ENCODE measurements around the gene ERICH2. TPM values are rescaled to one million over a fixed set of nuclear protein-coding genes. Genes with fewer than 3 reads are reported as not detected.

ERICH2 gene
- total RNA-seq, 1 experiment from 2014 or later, result 0.74 TPM

GRCh38 chr2:170820757-170821530, 50.8 kb downstream of the ERICH2 start:
- Histone ChIP-seq H3K27me3 (ENCODE audit: control insufficient read depth, insufficient read depth, low read length) (no peaks in the 10 kb centered on the region), H3K36me3 (ENCODE audit: control insufficient read depth, insufficient read depth, low read length) (no peaks in the 10 kb centered on the region), H3K27ac (ENCODE audit: low read length) (no peak overlapping the region), H3K4me3 (ENCODE audit: low read depth in 2 of 2, low read length in 2 of 2) (no peak overlapping the region), H3K4me1 (ENCODE audit: control insufficient read depth, insufficient read depth, low read length) (peaks cover 8% of the 10 kb centered on the region; the same call in 1 of the 2 replicates), H3K9me3 (ENCODE audit: control insufficient read depth, insufficient read depth, low read depth, low read length) (no peaks in the 10 kb centered on the region)
- BruUV-seq (replicated peaks), result no TSS peak
- intact Hi-C loops (cut with micrococcal nuclease; ENCODE audit: unreplicated experiment), result no loop called here
- POLR2A ChIA-PET, result no interaction called here
- in situ Hi-C loops (cut with HindIII; ENCODE audit: low pct_unique_long_range_greater_than_20kb, low sequenced_read_pairs), result no loop called here
- no peak for DNase-seq (ENCODE audit: low read depth, low spot score)
- CTCF ChIA-PET, result no interaction called here
- ATAC-seq, result no peak
- TF ChIP-seq, protein P1, sequence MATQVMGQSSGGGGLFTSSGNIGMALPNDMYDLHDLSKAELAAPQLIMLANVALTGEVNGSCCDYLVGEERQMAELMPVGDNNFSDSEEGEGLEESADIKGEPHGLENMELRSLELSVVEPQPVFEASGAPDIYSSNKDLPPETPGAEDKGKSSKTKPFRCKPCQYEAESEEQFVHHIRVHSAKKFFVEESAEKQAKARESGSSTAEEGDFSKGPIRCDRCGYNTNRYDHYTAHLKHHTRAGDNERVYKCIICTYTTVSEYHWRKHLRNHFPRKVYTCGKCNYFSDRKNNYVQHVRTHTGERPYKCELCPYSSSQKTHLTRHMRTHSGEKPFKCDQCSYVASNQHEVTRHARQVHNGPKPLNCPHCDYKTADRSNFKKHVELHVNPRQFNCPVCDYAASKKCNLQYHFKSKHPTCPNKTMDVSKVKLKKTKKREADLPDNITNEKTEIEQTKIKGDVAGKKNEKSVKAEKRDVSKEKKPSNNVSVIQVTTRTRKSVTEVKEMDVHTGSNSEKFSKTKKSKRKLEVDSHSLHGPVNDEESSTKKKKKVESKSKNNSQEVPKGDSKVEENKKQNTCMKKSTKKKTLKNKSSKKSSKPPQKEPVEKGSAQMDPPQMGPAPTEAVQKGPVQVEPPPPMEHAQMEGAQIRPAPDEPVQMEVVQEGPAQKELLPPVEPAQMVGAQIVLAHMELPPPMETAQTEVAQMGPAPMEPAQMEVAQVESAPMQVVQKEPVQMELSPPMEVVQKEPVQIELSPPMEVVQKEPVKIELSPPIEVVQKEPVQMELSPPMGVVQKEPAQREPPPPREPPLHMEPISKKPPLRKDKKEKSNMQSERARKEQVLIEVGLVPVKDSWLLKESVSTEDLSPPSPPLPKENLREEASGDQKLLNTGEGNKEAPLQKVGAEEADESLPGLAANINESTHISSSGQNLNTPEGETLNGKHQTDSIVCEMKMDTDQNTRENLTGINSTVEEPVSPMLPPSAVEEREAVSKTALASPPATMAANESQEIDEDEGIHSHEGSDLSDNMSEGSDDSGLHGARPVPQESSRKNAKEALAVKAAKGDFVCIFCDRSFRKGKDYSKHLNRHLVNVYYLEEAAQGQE (IDR thresholded peaks at IDR 0.05; ENCODE audit: insufficient read depth in 1 of 2, low read depth in 2 of 2, low read length in 1 of 2), result no peak
- TF ChIP-seq TCF7L2 (IDR thresholded peaks at IDR 0.05; ENCODE audit: low read depth, low read length) (no peak), POLR2AphosphoS5 (IDR thresholded peaks at IDR 0.05; ENCODE audit: low read depth, low read length) (no peak), SIN3A (IDR thresholded peaks at IDR 0.05; ENCODE audit: borderline replicate concordance, insufficient read depth, low read depth, low read length) (no peak)
- TF ChIP-seq, protein P2, sequence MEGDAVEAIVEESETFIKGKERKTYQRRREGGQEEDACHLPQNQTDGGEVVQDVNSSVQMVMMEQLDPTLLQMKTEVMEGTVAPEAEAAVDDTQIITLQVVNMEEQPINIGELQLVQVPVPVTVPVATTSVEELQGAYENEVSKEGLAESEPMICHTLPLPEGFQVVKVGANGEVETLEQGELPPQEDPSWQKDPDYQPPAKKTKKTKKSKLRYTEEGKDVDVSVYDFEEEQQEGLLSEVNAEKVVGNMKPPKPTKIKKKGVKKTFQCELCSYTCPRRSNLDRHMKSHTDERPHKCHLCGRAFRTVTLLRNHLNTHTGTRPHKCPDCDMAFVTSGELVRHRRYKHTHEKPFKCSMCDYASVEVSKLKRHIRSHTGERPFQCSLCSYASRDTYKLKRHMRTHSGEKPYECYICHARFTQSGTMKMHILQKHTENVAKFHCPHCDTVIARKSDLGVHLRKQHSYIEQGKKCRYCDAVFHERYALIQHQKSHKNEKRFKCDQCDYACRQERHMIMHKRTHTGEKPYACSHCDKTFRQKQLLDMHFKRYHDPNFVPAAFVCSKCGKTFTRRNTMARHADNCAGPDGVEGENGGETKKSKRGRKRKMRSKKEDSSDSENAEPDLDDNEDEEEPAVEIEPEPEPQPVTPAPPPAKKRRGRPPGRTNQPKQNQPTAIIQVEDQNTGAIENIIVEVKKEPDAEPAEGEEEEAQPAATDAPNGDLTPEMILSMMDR (IDR thresholded peaks at IDR 0.05), result no peak

DNA sequence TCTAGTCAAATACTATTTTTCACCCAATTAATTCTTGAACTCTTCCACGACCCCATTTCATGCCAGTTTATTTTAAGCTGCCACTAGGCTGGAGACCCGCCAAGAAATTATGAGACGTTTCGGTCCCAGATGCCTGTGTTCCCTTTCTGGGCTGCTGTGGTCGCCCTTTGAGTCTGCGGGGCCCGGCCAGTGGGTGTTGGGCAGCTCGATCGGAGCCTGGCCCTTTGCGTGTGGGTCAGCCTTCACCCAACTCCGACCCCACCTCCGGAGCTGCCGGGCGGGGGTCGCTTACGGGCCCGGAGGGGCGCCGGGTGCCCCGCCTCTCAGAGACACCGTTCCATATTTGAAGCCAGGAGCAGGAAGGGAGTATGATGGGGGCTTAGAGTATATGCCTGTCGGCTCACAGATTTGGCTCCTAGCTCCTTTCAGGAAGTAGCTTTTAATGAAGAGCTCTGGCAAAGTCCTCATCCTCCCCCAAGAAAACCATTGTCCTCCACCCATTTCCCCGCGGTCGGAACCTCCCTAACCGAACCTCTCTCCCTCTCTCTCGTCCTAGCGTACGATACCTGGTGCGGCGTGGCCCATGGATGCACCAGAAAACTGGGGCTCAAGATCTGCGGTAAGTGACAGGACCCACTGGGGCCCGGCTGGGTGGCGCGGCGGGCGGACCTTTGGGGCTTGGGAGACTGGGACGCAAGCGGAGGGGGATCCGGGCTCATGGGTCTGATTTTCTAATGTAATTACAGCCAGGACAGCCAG, 51.5 kb downstream of the ERICH2 start:
- Histone ChIP-seq H3K9me3 (ENCODE audit: control insufficient read depth, insufficient read depth, low read depth, low read length) (no peaks in the 10 kb centered on the region), H3K4me3 (ENCODE audit: low read depth in 2 of 2, low read length in 2 of 2) (no peak overlapping the region), H3K27ac (ENCODE audit: low read length) (no peak overlapping the region), H3K36me3 (ENCODE audit: control insufficient read depth, insufficient read depth, low read length) (no peaks in the 10 kb centered on the region), H3K27me3 (ENCODE audit: control insufficient read depth, insufficient read depth, low read length) (no peaks in the 10 kb centered on the region), H3K4me1 (ENCODE audit: control insufficient read depth, insufficient read depth, low read length) (peaks cover 8% of the 10 kb centered on the region; the same call in 1 of the 2 replicates)
- ChIA-PET POLR2A (interaction anchor here (0.7 kb wide), 1 partner anchor 562 kb away, joined by 4 read pairs; no protein-coding TSS in a partner anchor), CTCF (interaction anchor here (0.5 kb wide), 1 partner anchor 890 kb away, joined by 8 read pairs; no protein-coding TSS in a partner anchor)
- DNase-seq (ENCODE audit: low read depth, low spot score) (no peak), ATAC-seq (no peak)
- BruUV-seq (replicated peaks), result no TSS peak
- TF ChIP-seq, protein P2 (IDR thresholded peaks at IDR 0.05), result no peak
- in situ Hi-C loops (cut with HindIII; ENCODE audit: low pct_unique_long_range_greater_than_20kb, low sequenced_read_pairs), result no loop called here
- intact Hi-C loops (cut with micrococcal nuclease; ENCODE audit: unreplicated experiment), result no loop called here
